Tibial artery (tissue), 4 donors: ENCODE data around the gene CHST9.

Experiments
- DNase-seq, 2 donors: peaks; one replicate each; pipeline ENCODE4 v3.0.0-alpha.2; 2019
- H3K27ac ChIP-seq, 2 donors: fragments of 200-600 bp; sonication (generic) in 1 of 2; 1 replicate in 1 of 2; 2 replicates in 1 of 2; pipeline ENCODE4 v1.5.1; 2018 to 2019; ENCODE audit warnings: mild to moderate bottlenecking in 1 of 2
- H3K27me3 ChIP-seq, 2 donors: fragments of 200-600 bp; sonication (generic) in 1 of 2; one replicate each; pipeline versions ENCODE4 v1.5.1 to v1.6.0; 2016 to 2019
- H3K36me3 ChIP-seq, 3 donors: fragments of 200-600 bp; sonication (generic) in 2 of 3; one replicate each; pipeline ENCODE4 v1.5.1; 2016 to 2019; ENCODE audit warnings: mild to moderate bottlenecking in 2 of 3
- H3K4me1 ChIP-seq, 4 donors: fragments of 200-600 bp; sonication (generic) in 2 of 4; 1 replicate in 3 of 4; 2 replicates in 1 of 4; pipeline ENCODE4 v1.5.1; 2016 to 2019
- H3K4me3 ChIP-seq, 2 donors: fragments of 200-600 bp; sonication (generic) in 1 of 2; 1 replicate in 1 of 2; 2 replicates in 1 of 2; pipeline ENCODE4 v1.5.1; 2018 to 2019; ENCODE audit warnings: mild to moderate bottlenecking in 2 of 2
- H3K9me3 ChIP-seq, 3 donors: fragments of 200-600 bp; sonication (generic) in 1 of 3; one replicate each; pipeline ENCODE4 v1.5.1; 2016 to 2019
- CTCF ChIP-seq, 2 experiments: fragments of 200-600 bp in 1 of 2; fragments of 450-650 bp in 1 of 2; IDR thresholded peaks; one replicate each; pipeline ENCODE4 v1.5.1; 2017 to 2019; ENCODE audit warnings: antibody characterized with exemption in 2 of 2, mild to moderate bottlenecking in 1 of 2, moderate library complexity in 1 of 2
- intact Hi-C: fragments of 100-400 bp; cut with DNase I; formaldehyde crosslinking; loops from one replicate; pipeline ENCODE4 v1.15.0; 2023; ENCODE audit warnings: low total_unique reads

CHST9 gene

GRCh38 chr18:26919627-26920026, 265.5 kb downstream of the CHST9 start:
- DNase-seq: no peak
- TF ChIP-seq CTCF (IDR thresholded peaks at IDR 0.05): no peak
- peaks cover 0 to 8% (median 0%) of the 10 kb centered on the region in 3 donors for H3K9me3 ChIP-seq
- H3K36me3 ChIP-seq: no peaks in the 10 kb centered on the region
- H3K27me3 ChIP-seq: no peaks in the 10 kb centered on the region
- H3K27ac ChIP-seq: no peak overlapping the region
- no peaks in the 10 kb centered on the region for H3K4me1 ChIP-seq
- intact Hi-C loops: no loop called here
- H3K4me3 ChIP-seq: no peak overlapping the region

DNA sequence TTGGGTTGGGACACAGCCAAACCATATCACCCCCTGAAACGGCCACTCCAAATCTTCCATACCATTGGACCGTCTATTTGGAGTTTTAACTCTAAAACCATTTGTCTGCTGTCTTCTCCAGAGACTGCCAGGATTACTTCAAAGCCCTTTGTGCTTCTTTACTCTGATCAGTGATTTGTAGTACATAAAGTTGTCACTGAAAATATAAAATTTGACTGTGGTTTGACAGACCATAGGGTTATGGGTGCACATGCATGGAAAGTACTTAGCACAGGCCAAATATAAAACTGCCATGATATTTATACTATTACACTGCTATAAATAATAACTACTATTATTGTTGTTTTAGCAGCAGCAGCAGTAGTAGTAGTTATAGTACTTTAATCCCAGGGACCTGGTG, 265.9 kb downstream of the CHST9 start:
- no peak overlapping the region for H3K27ac ChIP-seq
- no peaks in the 10 kb centered on the region for H3K27me3 ChIP-seq
- H3K9me3 ChIP-seq: peaks cover 0 to 8% (median 0%) of the 10 kb centered on the region in 3 donors
- H3K4me3 ChIP-seq: no peak overlapping the region
- no peaks in the 10 kb centered on the region for H3K36me3 ChIP-seq
- no peak for DNase-seq
- H3K4me1 ChIP-seq: no peaks in the 10 kb centered on the region
- TF ChIP-seq CTCF (IDR thresholded peaks at IDR 0.05): no peak
- intact Hi-C loops: no loop called here

DNA sequence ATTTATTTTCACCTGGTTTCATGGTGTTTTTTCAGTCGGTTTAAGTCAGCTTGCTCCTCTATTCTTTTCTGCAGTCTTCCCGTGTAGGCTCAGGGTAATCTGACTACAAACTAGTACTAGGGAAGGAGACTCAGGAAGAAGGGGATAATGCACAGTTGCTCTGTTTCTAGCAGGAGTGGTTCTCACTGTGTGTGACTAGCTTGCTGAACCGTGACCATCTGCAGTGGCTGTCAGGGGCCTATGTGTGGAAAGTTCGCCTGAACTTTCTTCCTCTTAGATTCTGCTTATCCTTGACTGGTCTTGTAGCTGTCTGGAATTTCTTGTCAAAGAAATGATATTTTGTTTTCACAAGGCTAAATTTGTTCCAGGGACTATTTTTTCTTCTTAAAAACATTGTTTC, 273.3 kb downstream of the CHST9 start:
- Histone ChIP-seq H3K9me3 (no peaks in the 10 kb centered on the region), H3K36me3 (no peaks in the 10 kb centered on the region), H3K4me1 (peaks cover 0 to 5% (median 0%) of the 10 kb centered on the region in 4 donors), H3K27me3 (no peaks in the 10 kb centered on the region), H3K4me3 (no peak overlapping the region), H3K27ac (no peak overlapping the region)
- intact Hi-C loops: no loop called here
- DNase-seq: no peak
- no peak for TF ChIP-seq CTCF (IDR thresholded peaks at IDR 0.05)

DNA sequence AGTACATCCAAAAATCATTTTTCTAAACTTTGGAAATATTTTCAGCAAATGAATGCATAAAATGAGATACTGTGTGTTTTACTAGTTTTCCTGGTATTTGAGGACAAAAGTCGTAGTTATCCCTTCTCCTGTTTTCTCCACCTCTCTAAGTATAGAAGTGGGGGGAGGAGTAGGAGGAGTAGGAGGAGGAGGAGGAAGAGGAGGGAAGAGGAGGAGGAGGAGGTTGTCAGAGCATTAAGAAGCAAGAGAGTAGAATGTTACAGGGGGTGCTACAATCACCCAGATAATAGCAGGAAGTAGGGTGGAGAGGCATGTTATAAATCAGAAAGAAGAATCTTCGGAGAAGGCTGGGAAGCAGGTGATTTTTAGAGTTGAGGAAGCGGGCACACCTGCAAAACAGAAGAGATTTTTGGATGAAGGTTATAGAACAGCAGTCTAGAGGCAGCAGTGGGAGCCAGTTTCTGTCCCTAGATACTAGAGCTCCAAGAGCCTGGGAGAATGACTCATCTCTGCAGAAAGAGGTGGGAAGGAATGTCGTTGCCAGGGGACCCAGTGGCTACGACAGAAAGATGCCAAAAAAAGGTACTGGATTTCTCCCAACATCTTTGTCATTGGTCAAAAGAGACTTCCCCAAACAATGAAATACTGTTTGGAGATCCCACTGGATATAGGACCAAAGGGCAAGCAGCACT, 275.4 kb downstream of the CHST9 start:
- no peak for TF ChIP-seq CTCF (IDR thresholded peaks at IDR 0.05)
- H3K27me3 ChIP-seq: no peaks in the 10 kb centered on the region
- no peak overlapping the region for H3K27ac ChIP-seq
- no peak for DNase-seq
- H3K4me1 ChIP-seq: peaks cover 0 to 5% (median 0%) of the 10 kb centered on the region in 4 donors
- no peaks in the 10 kb centered on the region for H3K9me3 ChIP-seq
- no peaks in the 10 kb centered on the region for H3K36me3 ChIP-seq
- no peak overlapping the region for H3K4me3 ChIP-seq
- intact Hi-C loops: no loop called here

- Histone ChIP-seq H3K27me3 (no peaks in the 10 kb centered on the region), H3K27ac (no peak overlapping the region), H3K4me3 (no peak overlapping the region), H3K36me3 (no peaks in the 10 kb centered on the region), H3K9me3 (no peaks in the 10 kb centered on the region), H3K4me1 (peaks cover 0 to 5% (median 0%) of the 10 kb centered on the region in 4 donors)
- TF ChIP-seq CTCF (IDR thresholded peaks at IDR 0.05): no peak
- intact Hi-C loops: no loop called here
- DNase-seq: no peak
Measured at GRCh38 chr18:26908906-26909305, 276.2 kb downstream of the CHST9 start.

DNA sequence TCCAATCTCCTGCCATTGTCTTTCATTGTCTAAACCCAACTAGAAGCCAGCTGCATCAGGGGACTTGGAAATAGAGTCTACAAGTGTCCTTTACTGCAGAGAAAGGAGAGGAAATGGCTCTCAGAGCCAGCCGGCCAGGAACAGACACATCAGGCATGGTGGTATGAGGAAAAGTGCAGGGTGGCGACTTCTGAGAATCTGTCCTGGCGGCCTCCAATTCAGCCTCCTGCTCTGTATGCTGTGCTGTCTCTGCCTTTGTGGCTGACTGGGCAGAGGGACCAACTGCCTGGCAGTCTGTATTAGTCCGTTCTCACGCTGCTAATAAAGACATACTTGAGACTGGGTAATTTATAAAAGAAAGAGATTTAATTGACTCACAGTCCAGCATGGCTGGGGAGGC, 282.8 kb downstream of the CHST9 start:
- H3K4me3 ChIP-seq: no peak overlapping the region
- H3K4me1 ChIP-seq: no peaks in the 10 kb centered on the region
- no peak for TF ChIP-seq CTCF (IDR thresholded peaks at IDR 0.05)
- no peaks in the 10 kb centered on the region for H3K36me3 ChIP-seq
- H3K9me3 ChIP-seq: no peaks in the 10 kb centered on the region
- intact Hi-C loops: no loop called here
- DNase-seq: no peak
- H3K27me3 ChIP-seq: no peaks in the 10 kb centered on the region
- no peak overlapping the region for H3K27ac ChIP-seq
